ENCODE results near the gene COQ10A. TPM values are rescaled to one million over a fixed set of nuclear protein-coding genes. Genes with fewer than 3 reads are reported as not detected.
A peak's percentile ranks its signal among the peaks of the same experiment; 100 is the strongest.

Gene COQ10A
- total and polyA plus RNA-seq, 9 of the 15 experiments (the other 6 are each of a cell fraction or from before 2014, with no cell fraction given): 3.1 to 26.4 (median 12.7) TPM

DNA sequence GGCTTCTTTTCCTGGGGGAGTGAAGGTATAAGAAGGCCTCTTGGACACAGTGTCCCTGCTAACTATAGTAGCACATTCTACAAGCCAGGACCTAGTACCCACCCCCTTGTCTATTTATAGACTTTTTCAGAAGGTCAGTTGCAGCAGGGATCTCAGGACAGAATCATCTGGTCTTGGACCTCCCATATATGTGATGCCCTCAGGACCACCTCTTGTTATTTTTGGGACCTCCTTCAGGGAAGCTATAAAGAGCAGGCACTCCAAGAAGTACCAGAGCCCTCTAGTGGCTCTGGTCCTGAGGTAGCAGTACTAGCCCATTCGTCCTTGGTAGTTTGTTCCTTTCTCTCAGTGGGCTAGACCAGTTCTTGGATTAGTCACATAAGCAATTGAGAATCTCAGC is 4.3 kb downstream of the COQ10A start:
- peaks cover 67% of the 10 kb centered on the region for H3K36me3 ChIP-seq (ENCODE audit: control insufficient read depth, insufficient read depth, low read length)
- ChIA-PET CTCF (ENCODE audit: low intra/inter-chr PET ratio) (no interaction called here), POLR2A (interaction anchor here (0.6 to 2.9 kb wide), 8 partner anchors 8 to 144 kb away, joined by 3 to 13 read pairs (median 4); partner anchors contain the start of gene ANKRD52)
- no peaks in the 10 kb centered on the region for H3K79me2 ChIP-seq (ENCODE audit: control insufficient read depth, insufficient read depth, low read length)
- H3K27ac ChIP-seq (ENCODE audit: extremely low read depth, low read depth, low read length): no peak overlapping the region
- intact Hi-C loops (cut with micrococcal nuclease) (loop anchor here (2.0 kb wide), 1 partner anchor 78 kb away; no protein-coding TSS in a partner anchor), in situ Hi-C loops (cut with MboI) (no loop called here)
- H3K4me1 ChIP-seq (replicated peaks in 1 of 2; ENCODE audit: control insufficient read depth in 2 of 2, insufficient read depth in 2 of 2, low read length in 2 of 2): peaks cover 6 to 17% of the 10 kb centered on the region in 2 experiments; a peak in 3 of 5 replicates
- H3K9me3 ChIP-seq (replicated peaks; ENCODE audit: control insufficient read depth, insufficient read depth, low read depth, low read length): no peaks in the 10 kb centered on the region
- no peak overlapping the region for H3K4me3 ChIP-seq
- FAIRE-seq (peak; percentile 78), DNase-seq (ENCODE audit: extremely low read depth in 1 of 4, low spot score in 3 of 4) (peak; percentile 34 to 58 (median 44)), ATAC-seq (peak; percentile 64)
- no TSS peak for BruUV-seq (replicated peaks)
- H3K9ac ChIP-seq (ENCODE audit: insufficient read depth in 1 of 2, low read depth in 2 of 2, low read length in 2 of 2): no peak overlapping the region
- no peak overlapping the region for H2AFZ ChIP-seq (ENCODE audit: low read depth, low read length)
- 19% methylated on average over 1 of the region's 1 CpG for WGBS (ENCODE audit: insufficient coverage, low coverage, missing lambda C conversion rate)
- H4K20me1 ChIP-seq (replicated peaks; ENCODE audit: control insufficient read depth, insufficient read depth, low read length): no peaks in the 10 kb centered on the region
- H3K9me1 ChIP-seq (ENCODE audit: control insufficient read depth, insufficient read depth, low read length): no peaks in the 10 kb centered on the region
- no peaks in the 10 kb centered on the region for H3K27me3 ChIP-seq (ENCODE audit: control insufficient read depth in 2 of 2, insufficient read depth in 2 of 2, low read length in 2 of 2)
- no peak overlapping the region for H3K4me2 ChIP-seq (ENCODE audit: insufficient read depth, low read length)
- TF ChIP-seq ZNF217 (CRISPR knock-in tag; IDR thresholded peaks at IDR 0.05) (no peak), ZBTB1 (CRISPR knock-in tag; IDR thresholded peaks at IDR 0.05; ENCODE audit: borderline replicate concordance, low read depth) (no peak), CHD2 (IDR thresholded peaks at IDR 0.05; ENCODE audit: low read depth, low read length) (no peak), SP1 (CRISPR knock-in tag; IDR thresholded peaks at IDR 0.05) (no peak), RCOR1 (IDR thresholded peaks at IDR 0.05; ENCODE audit: borderline replicate concordance in 1 of 2, low read depth in 2 of 2, low read length in 2 of 2) (0 out of 4 replicates have a peak, but pooled peaks of 1 of the 2 experiments have one; percentile 11), BCL6 (CRISPR knock-in tag; IDR thresholded peaks at IDR 0.05) (no peak), POLR2B (IDR thresholded peaks at IDR 0.05; ENCODE audit: low read depth, partially characterized antibody) (peak; percentile 11), HDAC1 (IDR thresholded peaks at IDR 0.05) (no peak), ZNF282 (CRISPR knock-in tag; IDR thresholded peaks at IDR 0.05) (no peak), MIER1 (IDR thresholded peaks at IDR 0.05; ENCODE audit: low read depth) (no peak), POLR2A (conservative IDR thresholded peaks at IDR 0.05) (peak; percentile 45; the same call in 1 of the 2 replicates), RAD21 (CRISPR knock-in tag; conservative IDR thresholded peaks at IDR 0.05 in 1 of 2, IDR thresholded peaks at IDR 0.05 in 1 of 2) (peak; percentile 32 to 62), CTBP1 (IDR thresholded peaks at IDR 0.05; ENCODE audit: borderline replicate concordance) (0 out of 2 replicates have a peak, but pooled peaks have one; percentile 13)
- TF ChIP-seq, protein P1, sequence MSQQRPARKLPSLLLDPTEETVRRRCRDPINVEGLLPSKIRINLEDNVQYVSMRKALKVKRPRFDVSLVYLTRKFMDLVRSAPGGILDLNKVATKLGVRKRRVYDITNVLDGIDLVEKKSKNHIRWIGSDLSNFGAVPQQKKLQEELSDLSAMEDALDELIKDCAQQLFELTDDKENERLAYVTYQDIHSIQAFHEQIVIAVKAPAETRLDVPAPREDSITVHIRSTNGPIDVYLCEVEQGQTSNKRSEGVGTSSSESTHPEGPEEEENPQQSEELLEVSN (IDR thresholded peaks at IDR 0.05; ENCODE audit: borderline replicate concordance in 1 of 2, extremely low read depth in 1 of 2, insufficient read depth in 1 of 2, insufficient read length in 1 of 2, low read depth in 1 of 2, low read length in 1 of 2, poor library complexity in 1 of 2, severe bottlenecking in 1 of 2): no peak
- TF ChIP-seq, protein P2, sequence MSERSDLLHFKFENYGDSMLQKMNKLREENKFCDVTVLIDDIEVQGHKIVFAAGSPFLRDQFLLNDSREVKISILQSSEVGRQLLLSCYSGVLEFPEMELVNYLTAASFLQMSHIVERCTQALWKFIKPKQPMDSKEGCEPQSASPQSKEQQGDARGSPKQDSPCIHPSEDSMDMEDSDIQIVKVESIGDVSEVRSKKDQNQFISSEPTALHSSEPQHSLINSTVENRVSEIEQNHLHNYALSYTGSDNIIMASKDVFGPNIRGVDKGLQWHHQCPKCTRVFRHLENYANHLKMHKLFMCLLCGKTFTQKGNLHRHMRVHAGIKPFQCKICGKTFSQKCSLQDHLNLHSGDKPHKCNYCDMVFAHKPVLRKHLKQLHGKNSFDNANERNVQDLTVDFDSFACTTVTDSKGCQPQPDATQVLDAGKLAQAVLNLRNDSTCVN (CRISPR knock-in tag; IDR thresholded peaks at IDR 0.05): no peak
- TF ChIP-seq, protein P3, sequence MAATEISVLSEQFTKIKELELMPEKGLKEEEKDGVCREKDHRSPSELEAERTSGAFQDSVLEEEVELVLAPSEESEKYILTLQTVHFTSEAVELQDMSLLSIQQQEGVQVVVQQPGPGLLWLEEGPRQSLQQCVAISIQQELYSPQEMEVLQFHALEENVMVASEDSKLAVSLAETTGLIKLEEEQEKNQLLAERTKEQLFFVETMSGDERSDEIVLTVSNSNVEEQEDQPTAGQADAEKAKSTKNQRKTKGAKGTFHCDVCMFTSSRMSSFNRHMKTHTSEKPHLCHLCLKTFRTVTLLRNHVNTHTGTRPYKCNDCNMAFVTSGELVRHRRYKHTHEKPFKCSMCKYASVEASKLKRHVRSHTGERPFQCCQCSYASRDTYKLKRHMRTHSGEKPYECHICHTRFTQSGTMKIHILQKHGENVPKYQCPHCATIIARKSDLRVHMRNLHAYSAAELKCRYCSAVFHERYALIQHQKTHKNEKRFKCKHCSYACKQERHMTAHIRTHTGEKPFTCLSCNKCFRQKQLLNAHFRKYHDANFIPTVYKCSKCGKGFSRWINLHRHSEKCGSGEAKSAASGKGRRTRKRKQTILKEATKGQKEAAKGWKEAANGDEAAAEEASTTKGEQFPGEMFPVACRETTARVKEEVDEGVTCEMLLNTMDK (IDR thresholded peaks at IDR 0.05; ENCODE audit: borderline replicate concordance, insufficient read depth, low read depth, low read length, poor library complexity, severe bottlenecking): peak; percentile 43
- TF ChIP-seq, protein P4, sequence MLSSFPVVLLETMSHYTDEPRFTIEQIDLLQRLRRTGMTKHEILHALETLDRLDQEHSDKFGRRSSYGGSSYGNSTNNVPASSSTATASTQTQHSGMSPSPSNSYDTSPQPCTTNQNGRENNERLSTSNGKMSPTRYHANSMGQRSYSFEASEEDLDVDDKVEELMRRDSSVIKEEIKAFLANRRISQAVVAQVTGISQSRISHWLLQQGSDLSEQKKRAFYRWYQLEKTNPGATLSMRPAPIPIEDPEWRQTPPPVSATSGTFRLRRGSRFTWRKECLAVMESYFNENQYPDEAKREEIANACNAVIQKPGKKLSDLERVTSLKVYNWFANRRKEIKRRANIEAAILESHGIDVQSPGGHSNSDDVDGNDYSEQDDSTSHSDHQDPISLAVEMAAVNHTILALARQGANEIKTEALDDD (IDR thresholded peaks at IDR 0.05): peak; percentile 48; the same call in 1 of the 2 replicates

All from K562 (cell line).